HG03045 (cell line): ENCODE results near the gene AP1S3.
A peak's percentile ranks its signal among the peaks of the same experiment; 100 is the strongest.
"Not testable (repeated sequence)": the region's sequence is repeated elsewhere in the genome, so short reads cannot be mapped to it uniquely, and the experiment has no call there.

Experiments used
- ATAC-seq: cut with Tn5 transposase; IDR thresholded peaks from one replicate; pipeline ENCODE4 v1.9.1; 2021; ENCODE audit warnings: mild to moderate bottlenecking, moderate library complexity; ENCODE audit not compliant: unreplicated experiment

The AP1S3 gene

DNA sequence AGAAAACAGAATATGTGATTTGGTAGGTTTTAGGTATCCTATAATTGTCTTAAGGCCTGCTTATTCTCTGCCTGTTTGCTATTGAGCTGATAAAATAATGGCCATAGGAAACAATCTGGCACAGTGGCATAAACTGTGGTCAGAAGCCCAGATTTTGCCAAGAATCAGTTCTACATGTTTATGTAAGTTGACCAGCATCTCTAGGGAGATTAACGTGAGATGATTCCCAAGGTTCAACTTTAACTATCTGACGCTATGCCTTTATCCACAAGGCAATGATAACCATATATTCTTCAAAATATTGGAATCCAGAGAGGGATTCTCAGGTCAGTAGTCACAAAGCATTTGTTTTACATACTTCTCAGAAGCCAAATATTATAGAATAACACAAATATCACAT lies 25.6 kb downstream of the AP1S3 start:
- no peak for ATAC-seq

DNA sequence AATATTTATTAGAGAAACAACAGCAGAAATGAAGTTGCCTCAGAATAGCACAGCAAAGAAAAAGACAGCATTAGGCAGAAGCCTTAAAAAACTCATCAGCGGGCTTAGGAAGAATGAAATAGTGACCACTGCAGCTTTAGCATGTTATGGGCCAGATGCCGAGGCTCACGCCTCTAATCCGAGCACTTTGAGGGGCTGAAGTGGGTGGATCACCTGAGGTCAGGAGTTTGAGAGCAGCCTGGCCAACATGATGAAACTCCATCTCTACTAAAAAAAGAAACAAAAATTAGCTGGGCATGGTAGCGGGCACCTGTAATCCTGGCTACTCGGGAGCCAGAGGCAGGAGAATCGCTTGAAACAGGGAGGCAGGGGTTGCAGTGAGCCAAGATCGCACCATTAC lies 32.4 kb downstream of the AP1S3 start:
- no peak for ATAC-seq

DNA sequence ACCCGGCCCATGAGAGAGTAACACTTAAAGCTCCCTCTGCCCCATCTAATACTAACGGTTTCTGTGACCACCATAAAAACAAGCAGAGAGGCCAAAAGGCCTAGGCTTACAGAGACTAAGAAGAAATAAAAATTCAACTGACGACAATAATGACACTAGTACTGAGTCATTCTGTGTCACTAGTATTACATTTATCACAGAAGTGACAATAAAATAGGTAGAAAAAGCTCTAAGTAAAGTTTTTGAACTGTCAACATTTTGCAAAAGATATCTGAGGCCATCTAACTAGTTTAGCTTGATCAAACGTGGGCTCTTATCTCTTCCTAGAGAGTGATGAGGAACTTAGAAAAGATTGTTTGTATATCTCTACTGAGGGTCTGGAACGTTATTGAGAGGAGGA lies 35.6 kb downstream of the AP1S3 start:
- ATAC-seq, result no peak

DNA sequence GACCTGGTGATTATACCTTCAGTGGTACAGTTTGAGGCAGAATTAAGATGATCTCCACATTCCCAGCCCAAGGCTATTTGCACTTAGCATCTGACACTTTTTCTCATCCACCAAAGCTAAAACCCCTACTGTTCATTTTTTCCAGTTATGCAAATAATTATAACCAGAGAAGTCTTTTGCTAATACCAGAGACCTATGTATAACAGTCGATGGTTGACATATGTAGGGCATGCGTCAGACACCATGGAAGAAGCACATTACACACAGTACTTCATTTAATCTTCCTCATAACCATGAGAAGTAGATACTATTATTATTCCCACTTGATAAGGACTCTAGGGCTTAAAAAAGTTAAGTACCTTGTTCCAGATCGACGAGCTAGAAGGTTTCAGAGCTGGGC lies 36.5 kb downstream of the AP1S3 start:
- ATAC-seq, result no peak

DNA sequence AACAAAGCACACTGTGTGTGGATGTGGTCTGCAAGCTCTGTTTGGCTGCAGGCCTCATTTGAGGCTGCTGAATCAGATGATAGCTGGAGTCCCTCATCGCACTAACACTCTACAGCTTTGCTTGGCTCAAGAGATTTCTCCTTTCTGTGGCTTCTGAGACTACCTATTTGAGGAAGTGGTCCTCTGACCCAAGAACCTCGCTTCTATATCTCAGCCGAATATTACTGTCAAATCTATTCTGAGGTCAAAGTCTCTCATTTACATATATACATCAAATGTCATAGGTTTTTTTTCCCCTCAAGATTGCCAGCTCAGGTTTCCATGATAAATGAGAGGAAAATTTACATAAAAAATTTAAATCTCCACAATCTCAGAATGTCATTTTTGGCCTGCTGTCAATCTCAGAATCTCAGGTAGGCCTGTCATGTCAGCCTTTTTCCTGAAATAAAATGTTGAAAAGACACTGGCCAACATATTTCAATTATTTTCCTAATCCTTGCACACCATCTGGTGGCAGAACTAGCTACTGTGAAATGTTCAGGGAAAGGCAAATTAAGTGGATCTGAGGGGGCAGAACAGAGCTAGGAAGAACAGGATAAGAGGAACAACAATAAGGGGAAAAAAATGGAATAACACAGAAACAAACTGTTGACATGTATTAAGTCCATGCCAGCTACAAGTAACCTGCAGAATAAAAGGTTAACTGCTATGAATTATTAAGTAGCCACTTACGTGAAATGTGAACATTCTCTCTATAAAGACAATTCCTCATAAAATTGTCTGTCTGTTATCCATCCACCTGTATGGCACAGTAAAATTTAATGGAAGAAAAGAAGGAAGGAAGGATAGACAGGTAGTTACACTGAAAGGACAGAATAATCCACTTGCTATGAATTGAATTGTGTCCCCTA lies 39.3 kb downstream of the AP1S3 start:
- ATAC-seq, result peak; percentile 94

DNA sequence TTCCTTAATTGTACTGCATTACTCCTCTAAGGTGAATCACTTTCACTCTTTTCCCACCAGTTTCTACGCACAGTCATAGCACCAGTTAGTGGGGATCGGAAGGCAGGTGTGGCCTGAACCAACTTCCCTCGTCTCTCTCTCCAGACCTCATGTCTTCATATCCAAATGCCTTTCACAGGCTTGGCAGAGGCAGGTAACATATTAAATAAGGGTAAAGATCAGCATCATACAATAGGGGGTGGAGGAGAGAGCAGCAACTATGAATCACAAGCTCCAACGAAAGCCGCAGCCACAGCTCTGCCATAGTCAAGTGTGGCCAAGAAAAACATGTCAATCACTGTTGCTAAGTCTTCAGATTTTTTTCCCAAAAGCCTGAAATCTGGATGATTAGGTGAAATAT lies 40.3 kb downstream of the AP1S3 start:
- no peak for ATAC-seq

DNA sequence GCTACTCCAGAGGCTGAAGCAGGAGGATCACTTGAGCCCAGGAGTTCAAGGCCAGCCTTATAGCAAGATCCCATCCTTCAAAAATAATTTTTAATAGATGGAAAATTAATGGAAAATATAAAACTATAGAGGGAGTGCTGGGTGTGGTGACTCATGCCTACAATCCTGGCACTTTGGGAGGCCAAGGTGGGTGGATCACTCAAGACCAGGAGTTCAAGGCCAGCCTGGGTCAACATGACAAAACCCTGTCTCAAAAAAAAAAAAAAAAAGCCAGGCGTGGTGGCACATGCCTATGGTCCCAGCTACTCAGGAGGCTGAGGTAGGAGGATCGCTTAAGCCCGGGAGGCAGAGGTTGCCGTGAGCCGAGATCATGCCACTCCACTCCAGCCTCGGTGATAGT lies 48.0 kb downstream of the AP1S3 start:
- no peak for ATAC-seq

DNA sequence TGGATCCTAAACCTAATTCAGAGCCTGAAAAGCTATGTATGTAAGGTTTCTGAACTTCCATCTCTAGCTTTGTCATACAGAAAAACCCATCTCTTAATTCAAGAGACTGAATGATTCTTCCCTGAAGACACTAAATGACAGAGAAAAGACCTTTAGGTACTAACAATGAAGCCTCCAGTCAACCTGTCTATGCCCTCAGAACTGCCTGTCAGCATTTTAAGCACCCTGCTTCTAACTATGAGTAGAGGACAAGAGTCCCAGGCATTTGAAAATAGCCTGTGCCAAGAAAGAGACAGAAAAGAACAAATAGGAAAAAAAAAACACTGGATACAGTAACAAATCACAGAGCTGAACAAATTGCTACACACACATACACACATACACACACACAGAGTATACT lies 48.6 kb downstream of the AP1S3 start:
- ATAC-seq, result no peak

DNA sequence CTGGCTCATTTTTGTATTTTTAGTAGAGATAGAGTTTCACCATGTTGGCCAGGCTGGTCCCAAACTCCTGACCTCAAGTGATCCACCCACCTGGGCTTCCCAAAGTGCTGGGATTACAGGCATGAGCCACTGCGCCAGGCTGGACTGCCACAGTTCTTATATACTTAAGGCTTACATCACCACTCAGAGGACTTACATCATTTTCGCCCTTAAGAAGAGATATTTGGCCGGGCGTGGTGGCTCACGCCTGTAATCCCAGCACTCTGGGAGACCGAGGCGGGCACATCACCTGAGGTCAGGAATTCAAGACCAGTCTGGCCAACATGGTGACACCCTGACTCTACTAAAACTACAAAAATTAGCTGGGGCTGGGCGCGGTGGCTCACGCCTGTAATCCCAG lies 49.3 kb downstream of the AP1S3 start:
- not testable (repeated sequence) for ATAC-seq

DNA sequence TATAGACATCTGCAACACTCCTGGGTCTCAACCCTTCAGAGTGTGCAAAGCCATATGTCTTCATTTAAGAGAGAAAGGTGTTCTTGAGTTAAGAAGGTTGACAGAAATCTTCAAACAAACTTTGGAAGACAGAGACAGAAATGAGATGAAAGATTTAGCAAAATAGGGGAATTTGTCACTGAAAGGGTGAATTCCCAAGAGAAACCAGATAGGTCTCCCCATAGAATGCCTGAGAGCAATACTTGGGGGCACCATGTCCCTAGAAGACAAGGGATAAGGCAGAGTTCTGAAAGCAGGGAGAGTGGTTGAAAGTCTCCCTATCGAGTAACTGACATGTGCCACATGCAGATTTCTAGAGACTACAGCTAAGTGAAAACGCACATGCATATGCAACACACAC lies 50.0 kb downstream of the AP1S3 start:
- peak; percentile 40 for ATAC-seq

DNA sequence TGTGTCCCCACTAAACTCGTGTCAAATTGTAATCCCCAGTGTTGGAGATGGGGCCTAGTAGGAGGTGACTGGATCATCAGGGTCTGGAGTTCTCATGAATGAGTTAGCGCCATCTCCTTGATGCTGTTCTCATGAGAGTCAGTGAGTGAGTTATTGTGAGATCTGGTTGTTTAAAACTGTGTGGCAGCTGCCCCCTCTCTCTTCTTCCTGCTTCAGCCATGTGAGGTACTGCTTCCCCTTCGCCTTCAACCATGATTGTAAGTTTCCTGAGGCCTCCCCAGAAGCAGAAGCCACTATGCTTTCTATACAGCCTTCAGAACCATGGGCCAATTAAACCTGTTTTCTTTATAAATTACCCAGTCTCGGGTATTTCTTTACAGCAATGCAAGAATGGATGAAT lies 50.4 kb downstream of the AP1S3 start:
- ATAC-seq, result peak; percentile 50

DNA sequence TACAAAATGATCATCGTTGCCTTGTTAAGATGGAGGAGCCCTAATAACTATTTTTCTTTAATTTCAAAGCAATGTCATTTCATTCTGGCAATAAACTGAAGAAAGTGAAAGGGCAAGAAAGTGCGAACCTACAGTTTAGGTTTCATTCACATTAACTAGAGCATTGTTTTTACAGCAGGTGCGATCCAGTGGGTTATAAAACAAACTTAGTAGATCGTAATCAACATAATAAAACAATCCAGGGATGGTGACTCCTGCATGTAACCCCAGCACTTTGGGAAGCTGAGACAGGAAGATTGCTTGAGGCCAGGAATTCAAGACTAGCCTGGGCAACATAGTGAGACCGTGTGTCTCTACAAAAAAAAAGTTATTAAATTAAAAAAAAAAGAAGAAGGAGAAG lies 51.1 kb downstream of the AP1S3 start:
- ATAC-seq, result no peak

DNA sequence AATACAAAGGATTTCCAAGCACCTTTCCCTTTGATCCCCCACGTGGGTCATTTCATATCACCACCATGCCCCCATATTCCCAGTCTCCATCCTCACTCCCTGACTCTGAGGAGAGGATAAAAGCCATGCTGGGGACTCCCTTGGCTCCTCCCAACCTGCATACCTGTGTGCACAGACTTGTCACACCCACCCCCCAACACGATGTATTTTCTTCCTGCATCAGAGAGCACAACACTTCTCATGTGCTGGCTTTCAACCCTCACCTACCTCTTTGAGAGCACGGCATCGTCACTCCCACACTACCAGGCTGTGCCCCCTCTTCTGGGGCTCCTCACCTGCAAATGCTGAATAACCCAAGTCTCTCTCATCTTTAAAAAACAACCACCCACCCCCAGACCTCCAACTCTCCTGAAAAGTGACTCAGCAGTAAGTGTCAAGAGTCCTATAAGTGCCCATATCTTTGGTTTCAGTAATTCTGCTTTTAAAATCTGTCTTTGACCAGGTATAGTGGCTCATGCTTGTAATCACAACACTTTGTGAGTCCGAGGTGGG lies 53.1 kb downstream of the AP1S3 start:
- ATAC-seq, result no peak

DNA sequence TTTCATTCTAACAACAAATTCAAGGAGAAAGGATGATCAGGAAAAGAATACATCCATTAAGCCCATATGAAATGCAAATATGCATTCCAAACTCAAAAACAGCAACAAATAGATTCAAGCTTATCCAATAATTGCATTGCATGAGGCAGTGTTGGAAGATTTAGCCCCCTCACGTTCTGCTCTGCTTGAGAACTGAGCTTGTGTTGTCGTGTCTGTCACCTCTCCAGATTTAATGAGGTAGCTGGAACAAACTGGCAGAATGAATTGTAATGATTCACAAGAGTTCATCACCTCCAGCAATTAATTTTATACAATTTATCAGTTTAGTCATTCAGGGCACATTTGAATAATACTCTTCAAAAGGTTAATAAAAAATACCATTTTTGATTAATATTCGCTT lies 54.8 kb downstream of the AP1S3 start:
- no peak for ATAC-seq

DNA sequence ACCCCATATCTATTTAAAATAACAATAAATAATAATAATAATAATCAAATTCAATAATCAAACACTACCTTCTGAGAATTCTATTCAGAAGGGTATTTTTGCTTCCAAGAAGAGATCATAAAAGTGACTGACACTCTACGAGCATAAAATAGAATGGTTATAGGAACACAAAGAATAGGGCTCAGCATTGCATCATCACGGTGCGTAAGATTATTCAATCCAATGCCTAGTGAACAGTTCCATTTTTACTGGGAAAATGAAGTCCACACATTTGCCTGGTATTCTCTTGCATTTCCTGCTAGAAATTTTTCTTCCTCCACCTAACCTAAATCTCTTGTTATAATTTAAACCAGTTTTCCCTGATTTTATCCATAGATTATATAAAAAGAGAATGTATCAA lies 55.8 kb downstream of the AP1S3 start:
- ATAC-seq, result no peak

DNA sequence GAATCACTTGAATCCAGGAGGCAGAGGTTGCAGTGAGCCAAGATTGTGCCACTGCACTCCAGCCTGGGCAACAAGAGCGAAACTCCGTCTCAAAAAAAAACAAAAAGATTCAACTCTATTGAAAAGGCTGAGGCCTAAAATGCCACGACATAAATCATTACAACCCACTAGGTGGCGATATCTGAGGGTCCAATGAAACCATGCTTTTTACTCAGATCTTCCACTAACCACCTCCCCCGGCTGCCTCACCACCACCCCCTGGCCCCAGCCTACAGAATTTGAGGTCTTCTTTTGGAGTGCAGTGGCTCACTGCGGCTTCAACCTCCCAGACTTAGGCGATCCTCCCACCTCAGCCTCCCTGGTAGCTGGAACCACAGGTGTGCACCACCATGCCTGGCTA lies 57.5 kb downstream of the AP1S3 start:
- ATAC-seq, result peak; percentile 52

DNA sequence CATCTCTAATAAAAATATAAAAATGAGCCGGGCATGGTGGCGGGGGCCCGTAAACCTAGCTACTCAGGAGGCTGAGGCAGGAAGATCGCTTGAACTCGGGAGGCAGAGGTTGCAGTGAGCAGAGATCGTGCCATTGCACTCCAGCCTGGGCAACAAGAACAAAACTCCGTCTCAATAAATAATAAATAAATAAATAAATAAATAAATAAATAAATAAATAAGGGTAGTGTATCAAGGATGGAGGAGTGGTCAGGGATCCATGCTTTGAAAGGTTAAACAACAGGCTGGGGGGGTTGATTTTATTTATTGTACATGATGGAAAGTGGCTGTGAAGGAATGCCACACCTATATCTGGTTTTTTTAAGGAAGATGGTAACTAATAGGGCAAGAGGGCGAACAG lies 63.2 kb downstream of the AP1S3 start:
- ATAC-seq, result no peak

DNA sequence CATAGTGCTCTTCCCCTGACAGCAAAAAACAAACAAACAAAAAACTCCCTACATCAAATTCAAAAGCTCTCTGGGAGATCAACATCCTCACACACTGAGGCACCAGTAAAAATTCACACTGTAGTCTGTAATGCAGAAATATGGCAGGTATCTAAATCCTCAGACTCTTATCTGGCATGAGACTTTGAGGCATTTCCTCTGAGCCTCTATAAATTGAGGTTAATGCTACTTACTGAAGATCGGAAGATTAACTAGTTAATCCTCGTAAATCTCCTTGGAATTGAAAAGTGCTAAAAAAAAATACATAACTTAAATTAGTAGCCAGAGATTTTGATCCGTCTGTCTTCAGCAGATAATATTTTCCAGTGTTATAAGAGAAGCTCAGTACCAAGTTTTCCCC lies 65.0 kb downstream of the AP1S3 start:
- ATAC-seq, result no peak

DNA sequence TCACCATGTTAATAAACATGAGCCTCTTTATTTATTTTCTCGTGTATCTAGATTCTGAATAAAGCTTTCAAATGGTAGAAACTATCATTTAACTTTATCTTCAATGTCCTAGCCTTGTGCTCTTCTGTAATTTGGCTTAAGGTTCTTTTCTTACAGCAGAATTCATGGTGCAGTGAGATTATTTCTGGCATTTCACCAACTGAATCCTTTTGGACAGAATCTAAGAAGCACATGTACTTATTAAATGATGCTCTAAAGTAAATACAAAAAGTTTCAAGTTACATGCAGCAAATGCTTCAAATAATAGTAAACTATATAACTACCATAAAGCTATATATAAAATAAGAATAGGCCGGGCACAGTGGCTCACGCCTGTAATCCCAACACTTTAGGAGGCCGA lies 65.9 kb downstream of the AP1S3 start:
- no peak for ATAC-seq

DNA sequence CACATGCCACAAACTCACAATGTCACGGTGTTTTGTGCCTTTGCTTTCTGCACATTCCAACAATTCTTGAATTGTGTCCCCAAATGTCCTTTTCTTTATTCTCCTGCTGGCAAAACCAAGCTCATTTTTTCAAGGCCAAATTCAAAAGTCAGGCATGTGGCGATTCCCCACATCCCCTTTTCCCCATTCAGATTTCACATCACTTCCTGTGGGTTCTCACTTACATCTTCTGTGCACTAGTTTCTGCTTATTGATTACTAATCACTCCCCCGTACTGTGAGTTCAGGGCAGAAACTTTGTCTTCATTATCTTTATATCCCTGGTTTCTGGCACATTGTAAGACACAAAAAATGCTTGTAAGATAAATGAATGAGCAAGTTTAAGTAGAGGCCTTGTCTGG lies 69.2 kb downstream of the AP1S3 start:
- no peak for ATAC-seq

DNA sequence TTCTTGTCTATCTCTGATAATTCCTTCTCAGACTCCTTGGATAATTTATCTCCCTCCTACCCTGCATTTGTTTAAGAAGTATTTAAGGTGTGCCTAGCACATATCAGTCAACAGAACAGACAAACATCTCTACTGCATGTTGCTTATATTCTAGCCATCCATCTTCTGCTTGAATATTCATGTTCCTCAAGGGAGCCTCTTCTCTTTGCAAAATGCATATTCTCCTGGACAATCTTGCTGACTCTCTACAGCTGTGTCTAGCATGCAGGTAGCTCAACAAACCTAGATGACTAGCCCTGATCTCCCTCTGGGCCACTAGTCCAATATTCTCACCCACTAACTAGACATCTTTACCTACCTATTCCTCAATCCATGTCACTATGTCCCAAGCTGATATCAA lies 70.0 kb downstream of the AP1S3 start:
- no peak for ATAC-seq

DNA sequence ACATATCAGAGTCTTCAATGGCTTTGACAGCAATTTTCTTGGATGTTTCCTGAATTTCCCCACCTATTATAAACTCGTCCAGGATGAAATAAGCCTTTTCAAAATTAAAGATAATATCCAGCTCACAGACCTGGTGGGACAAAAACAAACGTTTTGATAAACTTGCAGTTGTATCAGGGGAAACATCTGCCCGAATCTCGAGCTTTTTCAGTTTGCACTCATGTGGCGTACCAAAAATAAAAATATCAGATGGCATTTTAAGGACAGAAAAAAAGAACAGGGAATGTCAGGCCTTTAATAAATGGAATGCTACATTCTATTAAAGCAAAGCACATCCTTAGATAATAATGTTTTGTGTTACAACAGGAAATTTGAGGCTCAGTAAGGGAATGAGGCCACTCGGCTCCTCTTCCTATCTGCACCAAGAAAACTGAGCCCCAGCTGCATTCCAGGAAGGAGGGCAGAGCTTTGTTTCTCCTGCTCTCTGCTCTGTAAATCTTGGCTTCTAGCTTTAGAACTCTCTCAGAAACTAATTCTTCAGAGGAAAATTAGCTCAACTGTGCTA lies 72.1 kb downstream of the AP1S3 start:
- ATAC-seq, result no peak
